HG03175 (cell line): ENCODE measurements around the gene HSPA4L.

Experiments used
- ATAC-seq: cut with Tn5 transposase; IDR thresholded peaks from one replicate; pipeline ENCODE4 v1.9.1; 2021; ENCODE audit warnings: mild to moderate bottlenecking, moderate library complexity; ENCODE audit not compliant: unreplicated experiment

Gene HSPA4L

GRCh38 chr4:127783026-127783769 is 1.1 kb downstream of the HSPA4L start:
- peak; percentile 16 for ATAC-seq

GRCh38 chr4:127783955-127784770 is 2.0 kb downstream of the HSPA4L start:
- ATAC-seq = no peak

- peak; percentile 68 for ATAC-seq
Measured at GRCh38 chr4:127788517-127788916, 6.4 kb downstream of the HSPA4L start.

- peak; percentile 14 for ATAC-seq
Measured at GRCh38 chr4:127791391-127791790, 9.3 kb downstream of the HSPA4L start.

GRCh38 chr4:127793528-127793927 is 11.4 kb downstream of the HSPA4L start:
- no peak for ATAC-seq

GRCh38 chr4:127799711-127800110 is 17.6 kb downstream of the HSPA4L start:
- ATAC-seq = no peak

GRCh38 chr4:127809173-127809800 is 27.2 kb downstream of the HSPA4L start:
- ATAC-seq = no peak

GRCh38 chr4:127810551-127810950 is 28.4 kb downstream of the HSPA4L start:
- ATAC-seq = no peak

GRCh38 chr4:127822430-127822829 is 40.3 kb downstream of the HSPA4L start:
- ATAC-seq = no peak

GRCh38 chr4:127828121-127828520 is 46.0 kb downstream of the HSPA4L start:
- ATAC-seq = no peak

GRCh38 chr4:127829014-127829413 is 46.9 kb downstream of the HSPA4L start:
- peak; percentile 71 for ATAC-seq

GRCh38 chr4:127832585-127832984 is 50.5 kb downstream of the HSPA4L start:
- peak; percentile 85 for ATAC-seq

- ATAC-seq = no peak
Measured at GRCh38 chr4:127843704-127844600, 61.8 kb downstream of the HSPA4L start.

GRCh38 chr4:127844601-127845116 is 62.5 kb downstream of the HSPA4L start:
- ATAC-seq = no peak

GRCh38 chr4:127846061-127846460 is 63.9 kb downstream of the HSPA4L start:
- no peak for ATAC-seq

GRCh38 chr4:127846765-127847164 is 64.6 kb downstream of the HSPA4L start:
- ATAC-seq = no peak

- no peak for ATAC-seq
Measured at GRCh38 chr4:127849505-127850234, 67.5 kb downstream of the HSPA4L start.

GRCh38 chr4:127852661-127853060 is 70.5 kb downstream of the HSPA4L start:
- ATAC-seq = no peak

- ATAC-seq = peak; percentile 11
Measured at GRCh38 chr4:127856196-127856812, 74.2 kb downstream of the HSPA4L start.
